ENCODE measurements around the gene LMO1. TPM values are rescaled to one million over a fixed set of nuclear protein-coding genes. Genes with fewer than 3 reads are reported as not detected.

The LMO1 gene
- total RNA-seq, 4 donors from 2014 or later: 0.50 TPM; not detected in 3

GRCh38 chr11:8283100-8283464 lies 19.4 kb upstream of the LMO1 start:
- WGBS: 53% methylated on average over 8 of the region's 8 CpGs
- intact Hi-C loops (cut with DNase I): no loop called here
- no peak for TF ChIP-seq POLR2AphosphoS5 (IDR thresholded peaks at IDR 0.05)
- no peak for TF ChIP-seq EP300 (IDR thresholded peaks at IDR 0.05)
- TF ChIP-seq CTCF (IDR thresholded peaks at IDR 0.05): no peak
- no peak for TF ChIP-seq POLR2A (IDR thresholded peaks at IDR 0.05; ENCODE audit: low read depth)
- no peak overlapping the region for H3K27ac ChIP-seq (replicated peaks in 1 of 4)
- H3K4me3 ChIP-seq: peak overlapping the region; percentile 44 to 53 (median 46)
- H3K4me1 ChIP-seq: peaks cover 0 to 18% (median 14%) of the 10 kb centered on the region in 4 donors
- no peaks in the 10 kb centered on the region for H3K27me3 ChIP-seq
- no peaks in the 10 kb centered on the region for H3K36me3 ChIP-seq
- no peaks in the 10 kb centered on the region for H3K9me3 ChIP-seq
- no peak for DNase-seq (ENCODE audit: extremely low spot score)

- no peak for DNase-seq (ENCODE audit: extremely low spot score)
- no peaks in the 10 kb centered on the region for H3K27me3 ChIP-seq
- H3K9me3 ChIP-seq: no peaks in the 10 kb centered on the region
- no peak overlapping the region for H3K4me3 ChIP-seq
- no peaks in the 10 kb centered on the region for H3K36me3 ChIP-seq
- H3K27ac ChIP-seq (replicated peaks in 1 of 4): no peak overlapping the region
- peaks cover 0 to 18% (median 14%) of the 10 kb centered on the region in 4 donors for H3K4me1 ChIP-seq
- 78% methylated on average over 10 of the region's 10 CpGs for WGBS
- TF ChIP-seq CTCF (IDR thresholded peaks at IDR 0.05) (no peak), POLR2AphosphoS5 (IDR thresholded peaks at IDR 0.05) (no peak), EP300 (IDR thresholded peaks at IDR 0.05) (no peak), POLR2A (IDR thresholded peaks at IDR 0.05; ENCODE audit: low read depth) (no peak)
- intact Hi-C loops (cut with DNase I): no loop called here
Observed at GRCh38 chr11:8282631-8283030, 19.0 kb upstream of the LMO1 start.

GRCh38 chr11:8281266-8281665 lies 17.6 kb upstream of the LMO1 start:
- H3K9me3 ChIP-seq: no peaks in the 10 kb centered on the region
- TF ChIP-seq POLR2AphosphoS5 (IDR thresholded peaks at IDR 0.05) (no peak), CTCF (IDR thresholded peaks at IDR 0.05) (no peak), EP300 (IDR thresholded peaks at IDR 0.05) (no peak), POLR2A (IDR thresholded peaks at IDR 0.05; ENCODE audit: low read depth) (no peak)
- no peak overlapping the region for H3K4me3 ChIP-seq
- H3K27me3 ChIP-seq: no peaks in the 10 kb centered on the region
- no peak overlapping the region for H3K27ac ChIP-seq (replicated peaks in 1 of 4)
- no peaks in the 10 kb centered on the region for H3K36me3 ChIP-seq
- H3K4me1 ChIP-seq: peaks cover 0 to 18% (median 14%) of the 10 kb centered on the region in 4 donors
- WGBS: 98% methylated on average over 2 of the region's 2 CpGs
- no peak for DNase-seq (ENCODE audit: extremely low spot score)
- intact Hi-C loops (cut with DNase I): no loop called here

- Histone ChIP-seq H3K4me1 (peaks cover 0 to 3% (median under 1%) of the 10 kb centered on the region in 4 donors), H3K27me3 (no peaks in the 10 kb centered on the region), H3K27ac (replicated peaks in 1 of 4) (no peak overlapping the region), H3K4me3 (no peak overlapping the region), H3K9me3 (no peaks in the 10 kb centered on the region), H3K36me3 (no peaks in the 10 kb centered on the region)
- intact Hi-C loops (cut with DNase I): no loop called here
- WGBS: 72% methylated on average over 7 of the region's 7 CpGs
- TF ChIP-seq CTCF (IDR thresholded peaks at IDR 0.05) (no peak), POLR2AphosphoS5 (IDR thresholded peaks at IDR 0.05) (no peak), POLR2A (IDR thresholded peaks at IDR 0.05; ENCODE audit: low read depth) (no peak), EP300 (IDR thresholded peaks at IDR 0.05) (no peak)
- no peak for DNase-seq (ENCODE audit: extremely low spot score)
Observed at GRCh38 chr11:8277691-8278090, 14.0 kb upstream of the LMO1 start.

- Histone ChIP-seq H3K27me3 (peaks cover 0 to under 1% (median 0%) of the 10 kb centered on the region in 4 donors), H3K9me3 (no peaks in the 10 kb centered on the region), H3K4me1 (no peaks in the 10 kb centered on the region), H3K36me3 (no peaks in the 10 kb centered on the region), H3K4me3 (no peak overlapping the region), H3K27ac (replicated peaks in 1 of 4) (no peak overlapping the region)
- intact Hi-C loops (cut with DNase I): no loop called here
- WGBS: 93% methylated on average over 4 of the region's 4 CpGs
- no peak for DNase-seq (ENCODE audit: extremely low spot score)
- TF ChIP-seq POLR2A (IDR thresholded peaks at IDR 0.05; ENCODE audit: low read depth) (no peak), CTCF (IDR thresholded peaks at IDR 0.05) (no peak), POLR2AphosphoS5 (IDR thresholded peaks at IDR 0.05) (no peak), EP300 (IDR thresholded peaks at IDR 0.05) (no peak)
Observed at GRCh38 chr11:8276528-8276927, 12.8 kb upstream of the LMO1 start.

All from esophagus muscularis mucosa (tissue), 4 donors.